PC-9 (cell line): ENCODE measurements around the gene BRD3OS. TPM values are rescaled to one million over a fixed set of nuclear protein-coding genes. Genes with fewer than 3 reads are reported as not detected.

ENCODE experiments used
- BruUV-seq: library from RNA; stranded (reverse); fragments of 400-500 nt; replicated peaks from 2 replicates; lab custom pipeline; 2021; lab: Mats Ljungman, UMichigan
- CTCF ChIA-PET: fragments of 300-600 bp; sonication (Branson Sonifier 250); formaldehyde crosslinking; loops from one replicate; lab custom pipeline; 2022; ENCODE audit warnings: antibody characterized with exemption; lab: Charles Lee
- POLR2A ChIA-PET: fragments of 300-600 bp; sonication (Branson Sonifier 250); formaldehyde crosslinking; loops from one replicate; lab custom pipeline; 2022; ENCODE audit warnings: antibody characterized with exemption; ENCODE audit not compliant: unreplicated experiment; lab: Charles Lee
- DNase-seq, 2 experiments: peaks; one replicate each; pipeline versions ENCODE4 v3.0.0 to v3.0.0-alpha.2; 2015 to 2022; ENCODE audit warnings: mixed read lengths in 1 of 2
- H2AFZ ChIP-seq: fragments of 200-600 bp; sonication (generic); 2 replicates; pipeline ENCODE4 v1.8.1; 2017; ENCODE audit warnings: antibody characterized with exemption
- H3F3A ChIP-seq: fragments of 200-600 bp; sonication (generic); 2 replicates; pipeline ENCODE4 v1.8.1; 2017; ENCODE audit warnings: antibody characterized with exemption, mild to moderate bottlenecking, low read depth; ENCODE audit not compliant: insufficient read depth
- H3K27ac ChIP-seq: fragments of 200-600 bp; sonication (generic); 2 replicates; pipeline ENCODE4 v1.6.1; 2016; ENCODE audit warnings: mixed run types
- H3K27me3 ChIP-seq: fragments of 200-600 bp; sonication (generic); 2 replicates; pipeline ENCODE4 v1.6.1; 2016; ENCODE audit warnings: low read depth, mixed run types; ENCODE audit not compliant: insufficient read depth
- H3K36me3 ChIP-seq: fragments of 200-600 bp; sonication (generic); 2 replicates; pipeline ENCODE4 v1.6.1; 2016; ENCODE audit warnings: low read depth, mixed run types
- H3K4me1 ChIP-seq: fragments of 200-600 bp; sonication (generic); replicated peaks from 2 replicates; pipeline ENCODE4 v1.6.1; 2016; ENCODE audit warnings: mixed run types; ENCODE audit not compliant: insufficient read depth
- H3K4me2 ChIP-seq: fragments of 200-600 bp; sonication (generic); 2 replicates; pipeline ENCODE4 v1.6.1; 2017; ENCODE audit warnings: mixed run types
- H3K4me3 ChIP-seq: fragments of 200-600 bp; sonication (generic); 2 replicates; pipeline ENCODE4 v1.6.1; 2016; ENCODE audit warnings: mixed run types
- H3K79me2 ChIP-seq: fragments of 200-600 bp; sonication (generic); 2 replicates; pipeline ENCODE4 v1.6.1; 2017; ENCODE audit warnings: low read depth, mixed run types
- H3K9me2 ChIP-seq: fragments of 200-600 bp; sonication (generic); 2 replicates; pipeline ENCODE4 v1.8.1; 2017; ENCODE audit warnings: mild to moderate bottlenecking; ENCODE audit not compliant: insufficient read depth
- H3K9me3 ChIP-seq: fragments of 200-600 bp; sonication (generic); 2 replicates; pipeline ENCODE4 v1.8.1; 2016; ENCODE audit warnings: low read depth; ENCODE audit not compliant: insufficient read depth
- H4K20me1 ChIP-seq: fragments of 200-600 bp; sonication (generic); 2 replicates; pipeline ENCODE4 v1.8.1; 2017; ENCODE audit not compliant: insufficient read depth
- EZH2 ChIP-seq: fragments of 200-600 bp; sonication (generic); IDR thresholded peaks from 2 replicates; pipeline ENCODE4 v1.8.0; 2017; ENCODE audit warnings: antibody characterized with exemption, low read depth
- intact Hi-C: fragments of 100-400 bp; cut with micrococcal nuclease; formaldehyde crosslinking; loops from one replicate; pipeline ENCODE4 v1.10.0; 2022; ENCODE audit not compliant: unreplicated experiment
- total RNA-seq: library from RNA; stranded (reverse); gene quantifications from 2 replicates; pipeline ENCODE4 v1.2.3, GENCODE V29; 2021
- TF ChIP-seq, protein P1 (sequence below): fragments of 200-600 bp; sonication (generic); conservative IDR thresholded peaks from 2 replicates; pipeline ENCODE4 v1.6.1; 2017; ENCODE audit warnings: mixed run types, antibody characterized with exemption, mild to moderate bottlenecking, moderate library complexity

BRD3OS gene
- total RNA-seq, 1 experiment from 2014 or later = 26.2 TPM

- peaks cover 10% of the 10 kb centered on the region for H3K4me1 ChIP-seq
- BruUV-seq = no TSS peak
- no peaks in the 10 kb centered on the region for H3K36me3 ChIP-seq
- H3K79me2 ChIP-seq = no peaks in the 10 kb centered on the region
- H2AFZ ChIP-seq = no peak overlapping the region
- peaks cover 18% of the 10 kb centered on the region; the same call in 1 of the 2 replicates for H3F3A ChIP-seq
- no peak for DNase-seq
- no peak overlapping the region for H3K4me3 ChIP-seq
- H3K27ac ChIP-seq = no peak overlapping the region
- no peak for TF ChIP-seq EZH2
- TF ChIP-seq, protein P1, sequence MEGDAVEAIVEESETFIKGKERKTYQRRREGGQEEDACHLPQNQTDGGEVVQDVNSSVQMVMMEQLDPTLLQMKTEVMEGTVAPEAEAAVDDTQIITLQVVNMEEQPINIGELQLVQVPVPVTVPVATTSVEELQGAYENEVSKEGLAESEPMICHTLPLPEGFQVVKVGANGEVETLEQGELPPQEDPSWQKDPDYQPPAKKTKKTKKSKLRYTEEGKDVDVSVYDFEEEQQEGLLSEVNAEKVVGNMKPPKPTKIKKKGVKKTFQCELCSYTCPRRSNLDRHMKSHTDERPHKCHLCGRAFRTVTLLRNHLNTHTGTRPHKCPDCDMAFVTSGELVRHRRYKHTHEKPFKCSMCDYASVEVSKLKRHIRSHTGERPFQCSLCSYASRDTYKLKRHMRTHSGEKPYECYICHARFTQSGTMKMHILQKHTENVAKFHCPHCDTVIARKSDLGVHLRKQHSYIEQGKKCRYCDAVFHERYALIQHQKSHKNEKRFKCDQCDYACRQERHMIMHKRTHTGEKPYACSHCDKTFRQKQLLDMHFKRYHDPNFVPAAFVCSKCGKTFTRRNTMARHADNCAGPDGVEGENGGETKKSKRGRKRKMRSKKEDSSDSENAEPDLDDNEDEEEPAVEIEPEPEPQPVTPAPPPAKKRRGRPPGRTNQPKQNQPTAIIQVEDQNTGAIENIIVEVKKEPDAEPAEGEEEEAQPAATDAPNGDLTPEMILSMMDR = no peak
- ChIA-PET POLR2A (no interaction called here), CTCF (no interaction called here)
- no peaks in the 10 kb centered on the region for H4K20me1 ChIP-seq
- no peak overlapping the region for H3K4me2 ChIP-seq
- H3K9me2 ChIP-seq = no peaks in the 10 kb centered on the region
- no peaks in the 10 kb centered on the region for H3K27me3 ChIP-seq
- intact Hi-C loops = no loop called here
- H3K9me3 ChIP-seq = no peaks in the 10 kb centered on the region
These were observed 1.3 kb downstream of the BRD3OS start for GRCh38 chr9:134026581-134026980.

GRCh38 chr9:134026981-134027380 is 1.7 kb downstream of the BRD3OS start:
- BruUV-seq = TSS peak; percentile 29
- intact Hi-C loops = no loop called here
- no peaks in the 10 kb centered on the region for H3K9me3 ChIP-seq
- H3K36me3 ChIP-seq = no peaks in the 10 kb centered on the region
- no peak overlapping the region for H3K27ac ChIP-seq
- no peaks in the 10 kb centered on the region for H3K27me3 ChIP-seq
- POLR2A ChIA-PET = no interaction called here
- CTCF ChIA-PET = no interaction called here
- no peak for DNase-seq
- H3F3A ChIP-seq = peaks cover 18% of the 10 kb centered on the region; the same call in 1 of the 2 replicates
- H3K4me3 ChIP-seq = no peak overlapping the region
- no peaks in the 10 kb centered on the region for H3K79me2 ChIP-seq
- no peaks in the 10 kb centered on the region for H3K9me2 ChIP-seq
- no peak overlapping the region for H2AFZ ChIP-seq
- no peaks in the 10 kb centered on the region for H4K20me1 ChIP-seq
- no peak overlapping the region for H3K4me2 ChIP-seq
- H3K4me1 ChIP-seq = peaks cover 10% of the 10 kb centered on the region
- TF ChIP-seq, protein P1 = no peak
- no peak for TF ChIP-seq EZH2

GRCh38 chr9:134027561-134027960 is 2.3 kb downstream of the BRD3OS start:
- ChIA-PET CTCF (interaction anchor here (0.6 kb wide), 1 partner anchor 37 kb away, joined by 3 read pairs; no protein-coding TSS in a partner anchor), POLR2A (no interaction called here)

More at GRCh38 chr9:134027561-134027960, 2.3 kb downstream of the BRD3OS start:
- H3K9me2 ChIP-seq = no peaks in the 10 kb centered on the region
- no peak overlapping the region for H2AFZ ChIP-seq
- no peaks in the 10 kb centered on the region for H3K9me3 ChIP-seq
- H3K36me3 ChIP-seq = no peaks in the 10 kb centered on the region
- peaks cover 10% of the 10 kb centered on the region for H3K4me1 ChIP-seq
- H3K4me2 ChIP-seq = no peak overlapping the region
- no TSS peak for BruUV-seq
- no peak for DNase-seq
- H3K4me3 ChIP-seq = no peak overlapping the region
- intact Hi-C loops = no loop called here
- H3K79me2 ChIP-seq = no peaks in the 10 kb centered on the region
- TF ChIP-seq, protein P1 = no peak
- TF ChIP-seq EZH2 = no peak
- H4K20me1 ChIP-seq = no peaks in the 10 kb centered on the region
- peaks cover 18% of the 10 kb centered on the region; the same call in 1 of the 2 replicates for H3F3A ChIP-seq
- no peak overlapping the region for H3K27ac ChIP-seq
- no peaks in the 10 kb centered on the region for H3K27me3 ChIP-seq
